BJ (cell line): Measurements from ENCODE around the gene CHURC1. TPM values are rescaled to one million over a fixed set of nuclear protein-coding genes. Genes with fewer than 3 reads are reported as not detected.
"Not testable (repeated sequence)": the region's sequence is repeated elsewhere in the genome, so short reads cannot be mapped to it uniquely, and the experiment has no call there.

Source experiments
- CTCF ChIA-PET: fragments of 350-600 bp; formaldehyde crosslinking; extraction: SDS; loops from one replicate; lab custom pipeline; 2021; ENCODE audit warnings: antibody characterized with exemption, inconsistent platforms; lab: Yijun Ruan, JAX
- POLR2A ChIA-PET: fragments of 300-600 bp; sonication (Branson Sonifier 250); formaldehyde crosslinking; extraction: SDS; loops from one replicate; lab custom pipeline; 2021; ENCODE audit warnings: antibody characterized with exemption; lab: Charles Lee
- DNase-seq: peaks from one replicate; pipeline ENCODE4 v3.0.0-alpha.2; 2011; ENCODE audit warnings: low read depth
- H3K27me3 ChIP-seq: 2 replicates; pipeline ENCODE4 v1.6.0; 2011; ENCODE audit warnings: low read length; ENCODE audit not compliant: control insufficient read depth, insufficient read depth
- H3K36me3 ChIP-seq: 2 replicates; pipeline ENCODE4 v1.5.1; 2011; ENCODE audit warnings: low read length; ENCODE audit not compliant: control insufficient read depth, insufficient read depth
- H3K4me3 ChIP-seq: 2 replicates; pipeline ENCODE4 v1.5.1; 2011; ENCODE audit warnings: low read depth, mild to moderate bottlenecking, control low read depth, low read length
- CTCF ChIP-seq: IDR thresholded peaks from 2 replicates; pipeline ENCODE4 v1.5.1; 2011; ENCODE audit warnings: low read depth, mild to moderate bottlenecking, control low read depth, inconsistent platforms, low read length, moderate library complexity; ENCODE audit not compliant: insufficient read depth
- polyA plus RNA-seq: library from polyadenylated mRNA; depleted of rRNA; stranded (reverse); fragments of >200 nt; gene quantifications from 2 replicates; pipeline ENCODE4 v1.2.3, GENCODE V29; 2011

The CHURC1 gene
- polyA plus RNA-seq, 1 experiment: 30.6 TPM

- no peak for TF ChIP-seq CTCF
- Histone ChIP-seq H3K4me3 (no peak overlapping the region), H3K36me3 (no peaks in the 10 kb centered on the region), H3K27me3 (peaks cover 7% of the 10 kb centered on the region)
- POLR2A ChIA-PET: no interaction called here
- CTCF ChIA-PET: interaction anchor here (1.2 to 3.7 kb wide), 2 partner anchors 14 to 104 kb away, joined by 3 to 25 read pairs; no protein-coding TSS in a partner anchor
- no peak for DNase-seq
Measured at GRCh38 chr14:64906022-64906421, 8.2 kb upstream of the CHURC1 start.

- Histone ChIP-seq H3K36me3 (no peaks in the 10 kb centered on the region), H3K27me3 (peaks cover 7% of the 10 kb centered on the region), H3K4me3 (no peak overlapping the region)
- TF ChIP-seq CTCF: peak; percentile 75
- ChIA-PET CTCF (interaction anchor here (0.6 to 4.8 kb wide), 23 partner anchors 11 to 356 kb away, joined by 3 to 31 read pairs (median 3); partner anchors contain the start of gene FNTB), POLR2A (no interaction called here)
- no peak for DNase-seq
Measured at GRCh38 chr14:64910847-64911495, 3.3 kb upstream of the CHURC1 start.

- POLR2A ChIA-PET: no interaction called here
- peaks cover 7% of the 10 kb centered on the region for H3K27me3 ChIP-seq
- TF ChIP-seq CTCF: no peak
- DNase-seq: no peak
- no peaks in the 10 kb centered on the region for H3K36me3 ChIP-seq
- no peak overlapping the region for H3K4me3 ChIP-seq
- CTCF ChIA-PET: interaction anchor here (0.6 to 4.8 kb wide), 2 partner anchors 21 to 117 kb away, joined by 3 to 31 read pairs; no protein-coding TSS in a partner anchor
Measured at GRCh38 chr14:64912261-64912660, 2.0 kb upstream of the CHURC1 start.

- H3K27me3 ChIP-seq, H3K4me3 ChIP-seq, DNase-seq, H3K36me3 ChIP-seq, POLR2A ChIA-PET: not testable (repeated sequence)
- CTCF ChIA-PET: interaction anchor here (0.7 to 1.6 kb wide), 2 partner anchors 9 to 90 kb away, joined by 3 to 4 read pairs; no protein-coding TSS in a partner anchor
Measured at GRCh38 chr14:64913477-64913876, 778 bp upstream of the CHURC1 start.

- peaks cover 2% of the 10 kb centered on the region; the same call in 1 of the 2 replicates for H3K27me3 ChIP-seq
- ChIA-PET CTCF (interaction anchor here (0.6 to 1.7 kb wide), 6 partner anchors 10 to 1223 kb away, joined by 3 to 8 read pairs (median 4); no protein-coding TSS in a partner anchor), POLR2A (interaction anchor here (0.6 to 0.7 kb wide), 2 partner anchors 135 to 411 kb away, joined by 7 to 8 read pairs; partner anchors contain the start of gene ZBTB1)
- DNase-seq: no peak
- H3K4me3 ChIP-seq: peak overlapping the region; percentile 91
- no peaks in the 10 kb centered on the region for H3K36me3 ChIP-seq
- no peak for TF ChIP-seq CTCF
Measured at GRCh38 chr14:64915029-64915424, 772 bp downstream of the CHURC1 start.
